ENCODE measurements around the gene AIF1. TPM values are rescaled to one million over a fixed set of nuclear protein-coding genes. Genes with fewer than 3 reads are reported as not detected.

AIF1 gene
- 10.5 TPM for total RNA-seq

DNA sequence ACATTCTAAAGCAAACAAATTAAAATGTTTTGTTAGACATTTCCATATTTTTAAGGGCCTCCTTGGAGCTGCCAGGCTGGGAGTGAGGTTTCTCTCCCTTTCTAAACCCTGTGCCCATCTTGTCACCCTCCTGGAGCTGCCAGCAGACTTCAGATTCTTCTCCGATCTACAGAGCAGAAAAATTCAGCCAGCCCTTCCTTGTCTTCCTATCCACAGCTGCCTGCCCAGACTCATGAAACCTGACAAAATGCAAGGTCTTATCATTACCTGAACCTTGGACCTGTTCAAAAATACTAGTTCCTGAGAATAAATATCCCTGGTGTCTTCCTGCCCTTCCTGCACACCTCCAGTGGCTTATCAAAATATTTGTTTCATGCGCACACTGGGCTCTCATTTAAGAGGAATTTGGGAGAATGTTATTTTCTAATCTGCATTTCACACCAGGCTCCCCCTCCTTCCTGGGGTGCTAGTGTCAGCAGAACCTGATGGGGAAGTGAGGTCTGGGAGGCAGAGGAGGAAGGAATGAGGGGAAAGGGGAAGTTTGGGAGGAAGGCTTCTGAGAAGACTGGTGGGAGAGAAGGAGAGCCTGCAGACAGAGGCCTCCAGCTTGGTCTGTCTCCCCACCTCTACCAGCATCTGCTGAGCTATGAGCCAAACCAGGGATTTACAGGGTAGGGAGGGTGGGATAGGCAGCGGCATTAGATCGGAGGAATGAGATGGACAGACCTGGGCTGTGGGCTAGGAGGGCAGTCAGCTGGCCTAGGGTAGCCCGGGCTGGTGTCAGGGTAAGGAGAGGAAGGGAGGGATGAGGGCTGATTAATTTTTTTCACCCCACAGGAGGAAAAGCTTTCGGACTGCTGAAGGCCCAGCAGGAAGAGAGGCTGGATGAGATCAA is at the start of gene AIF1:
TSS of gene AIF1 (plus strand) at position 551 of the 895 bp plus-strand sequence. CDS start at position 647, 96 bp downstream.

DNA sequence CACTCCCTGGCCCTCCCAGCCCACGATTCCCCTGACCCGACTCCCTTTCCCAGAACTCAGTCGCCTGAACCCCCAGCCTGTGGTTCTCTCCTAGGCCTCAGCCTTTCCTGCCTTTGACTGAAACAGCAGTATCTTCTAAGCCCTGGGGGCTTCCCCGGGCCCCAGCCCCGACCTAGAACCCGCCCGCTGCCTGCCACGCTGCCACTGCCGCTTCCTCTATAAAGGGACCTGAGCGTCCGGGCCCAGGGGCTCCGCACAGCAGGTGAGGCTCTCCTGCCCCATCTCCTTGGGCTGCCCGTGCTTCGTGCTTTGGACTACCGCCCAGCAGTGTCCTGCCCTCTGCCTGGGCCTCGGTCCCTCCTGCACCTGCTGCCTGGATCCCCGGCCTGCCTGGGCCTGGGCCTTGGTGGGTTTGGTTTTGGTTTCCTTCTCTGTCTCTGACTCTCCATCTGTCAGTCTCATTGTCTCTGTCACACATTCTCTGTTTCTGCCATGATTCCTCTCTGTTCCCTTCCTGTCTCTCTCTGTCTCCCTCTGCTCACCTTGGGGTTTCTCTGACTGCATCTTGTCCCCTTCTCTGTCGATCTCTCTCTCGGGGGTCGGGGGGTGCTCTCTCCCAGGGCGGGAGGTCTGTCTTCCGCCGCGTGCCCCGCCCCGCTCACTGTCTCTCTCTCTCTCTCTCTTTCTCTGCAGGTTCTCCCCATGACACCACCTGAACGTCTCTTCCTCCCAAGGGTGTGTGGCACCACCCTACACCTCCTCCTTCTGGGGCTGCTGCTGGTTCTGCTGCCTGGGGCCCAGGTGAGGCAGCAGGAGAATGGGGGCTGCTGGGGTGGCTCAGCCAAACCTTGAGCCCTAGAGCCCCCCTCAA is 42.8 kb upstream of the AIF1 start, which contains the start of gene LTA:
TSS of gene LTA (plus strand) at position 249 of the 871 bp plus-strand sequence. CDS start at position 703, 454 bp downstream.

DNA sequence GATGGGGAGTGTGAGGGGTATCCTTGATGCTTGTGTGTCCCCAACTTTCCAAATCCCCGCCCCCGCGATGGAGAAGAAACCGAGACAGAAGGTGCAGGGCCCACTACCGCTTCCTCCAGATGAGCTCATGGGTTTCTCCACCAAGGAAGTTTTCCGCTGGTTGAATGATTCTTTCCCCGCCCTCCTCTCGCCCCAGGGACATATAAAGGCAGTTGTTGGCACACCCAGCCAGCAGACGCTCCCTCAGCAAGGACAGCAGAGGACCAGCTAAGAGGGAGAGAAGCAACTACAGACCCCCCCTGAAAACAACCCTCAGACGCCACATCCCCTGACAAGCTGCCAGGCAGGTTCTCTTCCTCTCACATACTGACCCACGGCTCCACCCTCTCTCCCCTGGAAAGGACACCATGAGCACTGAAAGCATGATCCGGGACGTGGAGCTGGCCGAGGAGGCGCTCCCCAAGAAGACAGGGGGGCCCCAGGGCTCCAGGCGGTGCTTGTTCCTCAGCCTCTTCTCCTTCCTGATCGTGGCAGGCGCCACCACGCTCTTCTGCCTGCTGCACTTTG is 39.6 kb upstream of the AIF1 start, which contains the start of gene TNF:
TSS of gene TNF (plus strand) at position 231 of the 567 bp plus-strand sequence. CDS start at position 408, 177 bp downstream.

DNA sequence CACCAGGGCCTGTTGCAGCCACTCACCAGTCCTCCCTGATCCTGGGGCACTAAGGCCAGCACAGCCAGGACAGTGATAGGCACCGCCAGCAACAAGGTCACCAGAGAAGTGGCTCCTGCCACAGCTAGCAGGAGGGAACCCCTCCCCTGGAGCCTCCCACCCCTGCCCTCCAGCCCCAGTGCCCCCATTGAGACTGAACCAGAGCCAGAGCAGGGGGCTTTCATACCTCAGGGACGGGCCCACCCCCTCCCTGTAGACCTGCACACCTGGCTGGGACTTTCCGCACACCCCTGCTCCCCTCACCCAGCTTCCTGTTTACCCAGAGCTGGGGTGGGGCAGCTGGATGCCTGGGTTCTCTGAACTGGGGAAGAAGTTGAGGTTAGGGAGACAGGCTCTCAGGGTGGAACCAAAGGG is 32.8 kb upstream of the AIF1 start, which contains the start of gene LTB:
TSS of gene LTB (minus strand) at position 195 of the 414 bp plus-strand sequence. CDS start at position 188, 7 bp downstream.

DNA sequence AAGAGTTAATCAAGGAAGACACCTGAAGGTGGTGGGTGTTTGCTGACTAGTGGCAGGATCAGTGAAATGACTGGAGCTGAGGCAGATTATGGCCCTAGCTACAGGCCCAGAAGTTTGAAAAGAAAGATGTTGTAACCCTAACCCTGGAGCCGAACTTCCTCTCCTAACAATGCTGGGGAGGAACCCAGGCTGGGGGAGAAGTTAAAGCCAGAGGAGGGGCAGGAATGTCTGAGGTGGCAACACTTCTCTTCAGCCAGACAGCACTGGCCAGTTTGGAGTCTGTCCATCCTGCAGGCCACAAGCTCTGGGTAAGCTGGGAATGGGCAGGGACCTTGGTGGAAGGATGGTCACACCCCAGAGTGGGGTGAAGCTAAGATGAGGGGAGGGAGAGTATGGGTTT is 29.0 kb upstream of the AIF1 start, which contains the start of gene LST1:
TSS of gene LST1 (plus strand) at position 270 of the 400 bp plus-strand sequence. CDS start 1,023 bp downstream, outside the sequence.

GRCh38 chr6:31620586-31621319 is 5.7 kb downstream of the AIF1 start, which contains the start of gene PRRC2A:
Gene PRRC2A (plus strand): TSS chr6:31620715. CDS start chr6:31622790, 2,075 bp downstream.

GRCh38 chr6:31655349-31656237 is 40.6 kb downstream of the AIF1 start, which contains the start of gene APOM:
Gene APOM (plus strand): TSS chr6:31655894. CDS start chr6:31655967, 73 bp downstream.

DNA sequence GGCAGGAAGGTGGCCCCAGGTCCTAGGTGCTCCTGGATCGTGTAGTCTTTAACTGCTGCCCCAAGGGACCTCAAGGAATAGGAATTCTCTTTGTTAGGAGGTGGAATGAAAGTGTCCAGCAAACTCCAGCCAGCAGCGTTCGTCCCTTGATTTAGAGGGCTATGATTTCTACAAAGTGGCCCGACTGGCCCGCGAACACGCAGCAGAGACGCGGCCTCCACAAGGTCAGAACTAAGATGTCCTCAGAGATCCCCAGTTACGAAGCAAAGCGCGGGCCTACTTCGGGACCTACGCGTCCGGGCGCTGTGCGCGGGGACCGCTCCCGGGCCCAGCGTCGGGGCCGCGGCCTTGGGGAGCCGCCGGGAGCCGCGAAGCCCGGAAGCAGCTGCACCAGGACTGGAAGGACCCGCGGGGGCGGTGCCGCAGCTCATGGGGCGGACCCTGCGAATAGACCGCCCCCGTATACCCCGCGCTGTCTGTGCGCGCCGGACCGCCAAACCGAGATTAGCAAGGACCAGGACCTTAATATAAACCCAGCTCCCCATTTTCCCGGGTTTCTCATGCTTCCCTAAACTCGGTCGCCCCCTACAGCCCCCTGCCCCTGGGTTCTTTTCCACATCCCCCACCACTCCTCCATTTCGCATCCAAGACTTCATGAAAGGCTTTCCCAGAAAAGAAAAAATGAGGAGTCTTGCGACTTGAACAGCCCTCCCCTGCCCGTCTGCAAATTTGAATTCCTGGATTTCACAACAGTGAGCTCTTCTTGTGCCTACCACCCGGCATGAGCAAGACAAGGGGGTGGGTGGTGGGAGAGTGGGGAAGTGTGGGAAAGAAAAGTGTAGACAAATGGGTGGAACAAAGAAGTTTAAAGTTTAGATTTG is 45.6 kb downstream of the AIF1 start, which contains the start of gene C6orf47:
TSS of gene C6orf47 (minus strand) at position 398 of the 881 bp plus-strand sequence. CDS start 831 bp downstream, outside the sequence.

DNA sequence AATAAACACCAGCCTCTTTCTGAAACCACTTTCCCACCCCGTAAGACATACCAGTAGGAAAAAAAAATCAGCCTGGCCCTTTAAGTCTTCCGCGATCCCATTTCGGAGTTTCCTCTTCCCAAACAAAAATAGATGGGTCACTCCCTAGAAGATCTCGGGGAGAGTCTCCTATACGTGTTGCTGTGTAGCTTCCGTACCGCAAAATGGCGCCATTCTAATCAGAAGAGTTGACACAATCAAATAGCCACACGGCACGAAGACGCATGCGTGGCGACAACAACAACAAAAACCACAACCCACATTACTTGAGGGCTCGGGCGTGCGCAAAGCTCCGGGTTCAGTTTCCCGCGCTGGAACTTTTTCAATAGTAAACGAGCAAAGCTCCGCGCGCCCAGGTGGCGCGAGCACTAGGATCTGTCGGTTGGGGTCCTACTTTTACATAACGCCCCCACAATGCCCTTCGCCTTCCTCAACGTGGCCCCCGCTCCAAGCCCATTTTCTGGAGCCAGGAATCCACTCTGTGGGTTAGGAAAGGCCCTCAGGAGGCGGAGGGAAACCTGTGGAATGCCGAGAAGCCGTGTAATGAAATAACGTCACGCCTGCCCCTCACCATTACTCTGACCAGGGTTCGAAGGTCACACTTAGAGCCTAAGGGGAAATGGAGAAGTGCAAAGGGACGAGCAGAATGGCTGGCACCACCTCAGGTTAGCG is 49.9 kb downstream of the AIF1 start, which contains the start of gene GPANK1:
TSS of gene GPANK1 (minus strand) at position 208 of the 711 bp plus-strand sequence. CDS start 519 bp downstream, outside the sequence.

DNA sequence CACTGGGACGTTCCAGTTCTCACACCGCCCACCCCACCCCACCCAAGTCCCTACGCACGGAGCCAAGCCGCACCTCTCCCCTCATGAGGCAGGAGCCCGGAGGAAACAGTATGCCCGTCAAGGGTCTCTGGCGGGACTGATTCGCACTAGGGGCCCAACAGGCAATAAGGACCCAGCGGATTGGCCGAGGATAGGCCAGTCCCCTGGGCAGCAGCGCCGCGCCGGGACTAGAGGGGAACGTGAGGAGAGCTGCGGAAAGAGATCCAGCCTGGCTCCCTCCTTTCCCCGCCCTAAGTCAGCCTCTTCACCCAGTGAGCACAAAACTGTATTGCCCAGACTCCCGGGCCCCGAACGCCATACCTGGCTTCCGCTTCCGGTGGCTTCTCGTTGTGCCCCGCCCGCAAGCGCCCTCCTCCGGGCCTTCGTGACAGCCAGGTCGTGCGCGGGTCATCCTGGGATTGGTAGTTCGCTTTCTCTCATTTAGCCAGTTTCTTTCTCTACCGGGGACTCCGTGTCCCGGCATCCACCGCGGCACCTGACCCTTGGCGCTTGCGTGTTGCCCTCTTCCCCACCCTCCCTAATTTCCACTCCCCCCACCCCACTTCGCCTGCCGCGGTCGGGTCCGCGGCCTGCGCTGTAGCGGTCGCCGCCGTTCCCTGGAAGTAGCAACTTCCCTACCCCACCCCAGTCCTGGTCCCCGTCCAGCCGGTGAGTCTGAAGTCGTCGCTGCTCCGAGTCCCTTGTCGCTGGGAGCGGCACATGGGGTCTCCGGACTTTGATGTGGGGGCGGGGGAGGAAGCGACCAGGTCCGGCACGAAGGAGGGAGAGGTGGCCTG is 50.7 kb downstream of the AIF1 start, which contains the start of gene CSNK2B:
TSS of gene CSNK2B (plus strand) at position 580 of the 836 bp plus-strand sequence. CDS start 752 bp downstream, outside the sequence.

Other genes with a start within 250 kb of the AIF1 start
- 9.9 TPM for gene MICA, start 211.6 kb upstream of the AIF1 start, total RNA-seq
- 2.8 TPM for gene MICB, start 117.1 kb upstream of the AIF1 start, total RNA-seq
- not detected for gene MCCD1, start 86.3 kb upstream of the AIF1 start, total RNA-seq
- 327 TPM for gene DDX39B, start 73.2 kb upstream of the AIF1 start, total RNA-seq
- gene ATP6V1G2, start 68.6 kb upstream of the AIF1 start, total RNA-seq = 19.2 TPM
- 21.8 TPM for gene NFKBIL1, start 67.6 kb upstream of the AIF1 start, total RNA-seq
- gene LTA, start 42.9 kb upstream of the AIF1 start, total RNA-seq = not detected
- gene TNF, start 39.7 kb upstream of the AIF1 start, total RNA-seq = not detected
- 1.4 TPM for gene LTB, start 32.8 kb upstream of the AIF1 start, total RNA-seq
- gene LST1, start 29.0 kb upstream of the AIF1 start, total RNA-seq = 11.2 TPM
- not detected for gene NCR3, start 22.2 kb upstream of the AIF1 start, total RNA-seq
- gene PRRC2A, start 5.5 kb downstream of the AIF1 start, total RNA-seq = 88.1 TPM
- gene BAG6, start 37.4 kb downstream of the AIF1 start, total RNA-seq = 226 TPM
- 1.0 TPM for gene APOM, start 40.7 kb downstream of the AIF1 start, total RNA-seq
- 19.6 TPM for gene C6orf47, start 45.5 kb downstream of the AIF1 start, total RNA-seq
- 18.6 TPM for gene GPANK1, start 49.8 kb downstream of the AIF1 start, total RNA-seq
- 108 TPM for gene CSNK2B, start 50.8 kb downstream of the AIF1 start, total RNA-seq
- 2.3 TPM for gene LY6G5B, start 54.7 kb downstream of the AIF1 start, total RNA-seq
- gene LY6G5C, start 65.8 kb downstream of the AIF1 start, total RNA-seq = 1.9 TPM
- gene ABHD16A, start 88.1 kb downstream of the AIF1 start, total RNA-seq = 53.2 TPM
- gene LY6G6F, start 91.6 kb downstream of the AIF1 start, total RNA-seq = not detected
- gene LY6G6D, start 100.1 kb downstream of the AIF1 start, total RNA-seq = not detected
- gene LY6G6C, start 106.5 kb downstream of the AIF1 start, total RNA-seq = not detected
- 0.55 TPM for gene MPIG6B, start 108.1 kb downstream of the AIF1 start, total RNA-seq
- 108 TPM for gene DDAH2, start 114.1 kb downstream of the AIF1 start, total RNA-seq
- 89.1 TPM for gene CLIC1, start 121.3 kb downstream of the AIF1 start, total RNA-seq
- 16.5 TPM for gene MSH5, start 124.8 kb downstream of the AIF1 start, total RNA-seq
- 3.8 TPM for gene SAPCD1, start 147.4 kb downstream of the AIF1 start, total RNA-seq
- gene VWA7, start 162.1 kb downstream of the AIF1 start, total RNA-seq = 0.88 TPM
- gene VARS1, start 180.5 kb downstream of the AIF1 start, total RNA-seq = 43.6 TPM
- 21.4 TPM for gene LSM2, start 191.7 kb downstream of the AIF1 start, total RNA-seq
- 4.8 TPM for gene HSPA1L, start 200.0 kb downstream of the AIF1 start, total RNA-seq
- 744 TPM for gene HSPA1A, start 200.3 kb downstream of the AIF1 start, total RNA-seq
- 869 TPM for gene HSPA1B, start 212.5 kb downstream of the AIF1 start, total RNA-seq
- gene NEU1, start 247.6 kb downstream of the AIF1 start, total RNA-seq = 32.8 TPM